A549 (cell line): ENCODE measurements around the gene FNTB. TPM values are rescaled to one million over a fixed set of nuclear protein-coding genes. Genes with fewer than 3 reads are reported as not detected.
"Not testable (repeated sequence)": the region's sequence is repeated elsewhere in the genome, so short reads cannot be mapped to it uniquely, and the experiment has no call there.

Source experiments
- ATAC-seq, 2 experiments: fragments of 200-7000 bp in 1 of 2; fragments of >200 bp in 1 of 2; cut with Nextera tagmentation in 1 of 2; cut with Tn5 transposase in 1 of 2; 3 replicates each; pipeline versions ENCODE4 v1.8.0 to v1.9.1; 2018 to 2020; ENCODE audit warnings: mild to moderate bottlenecking in 1 of 2, moderate library complexity in 1 of 2
- CTCF ChIA-PET: fragments of 300-600 bp; sonication (Branson Sonifier 250); formaldehyde crosslinking; extraction: SDS; loops from one replicate; lab custom pipeline; 2021; ENCODE audit warnings: antibody characterized with exemption, inconsistent platforms; lab: Yijun Ruan, JAX
- POLR2A ChIA-PET: fragments of 350-600 bp; formaldehyde crosslinking; extraction: SDS; loops from one replicate; lab custom pipeline; 2021; ENCODE audit warnings: antibody characterized with exemption, inconsistent platforms; lab: Yijun Ruan, JAX
- DNase-seq, 2 experiments: peaks; one replicate each; pipeline versions ENCODE4 v3.0.0 to v3.0.0-alpha.2; 2011 to 2016; ENCODE audit warnings: low read depth in 1 of 2, low spot score in 1 of 2
- FAIRE-seq: peaks from 2 replicates; lab custom pipeline; 2011; peaks lifted over from hg19 to GRCh38; lab: Jason Lieb, UNC
- H3K27ac ChIP-seq, 2 experiments: fragments of >200 bp; sonication (Bioruptor Twin); formaldehyde crosslinking; 3 replicates each; pipeline ENCODE4 v1.5.1; 2016 to 2017
- H3K4me1 ChIP-seq: fragments of >200 bp; sonication (Bioruptor Twin); formaldehyde crosslinking; 3 replicates; pipeline ENCODE4 v1.6.1; 2016
- H3K4me2 ChIP-seq: fragments of >200 bp; sonication (Bioruptor Twin); formaldehyde crosslinking; 3 replicates; pipeline ENCODE4 v1.6.1; 2016
- H3K4me3 ChIP-seq: fragments of >200 bp; sonication (Bioruptor Twin); formaldehyde crosslinking; 3 replicates; pipeline ENCODE4 v1.5.1; 2016
- H3K9me3 ChIP-seq: fragments of >200 bp; sonication (Bioruptor Twin); formaldehyde crosslinking; 3 replicates; pipeline ENCODE4 v1.6.1; 2016
- BHLHE40 ChIP-seq: IDR thresholded peaks from 2 replicates; pipeline ENCODE4 v1.6.1; 2012; ENCODE audit warnings: low read depth, low read length, inconsistent platforms
- CHD2 ChIP-seq: fragments of 150-350 bp; IDR thresholded peaks from 2 replicates; pipeline ENCODE4 v1.6.1; 2014; ENCODE audit warnings: low read length; ENCODE audit not compliant: partially characterized antibody
- ESRRA ChIP-seq: fragments of 150-350 bp; IDR thresholded peaks from 2 replicates; pipeline ENCODE4 v1.6.1; 2014; ENCODE audit warnings: mild to moderate bottlenecking, low read length, borderline replicate concordance
- GATA3 ChIP-seq: IDR thresholded peaks from 2 replicates; pipeline ENCODE4 v1.6.1; 2012; ENCODE audit warnings: borderline replicate concordance
- RAD21 ChIP-seq, 2 experiments: fragments of >200 bp in 1 of 2; sonication (Bioruptor Twin) in 1 of 2; formaldehyde crosslinking in 1 of 2; IDR thresholded peaks in 1 of 2; conservative IDR thresholded peaks in 1 of 2; 2 replicates in 1 of 2; 3 replicates in 1 of 2; pipeline ENCODE4 v1.6.1; 2012 to 2018; ENCODE audit warnings: inconsistent platforms in 1 of 2
- SREBF2 ChIP-seq: fragments of 450-650 bp; IDR thresholded peaks from 2 replicates; pipeline ENCODE4 v1.6.1; 2014; ENCODE audit warnings: mild to moderate bottlenecking, moderate library complexity
- TFCP2L1 ChIP-seq: fragments of 250-450 bp; sonication (Bioruptor Pico); IDR thresholded peaks from 2 replicates; pipeline ENCODE4 v1.5.0; 2021; ENCODE audit warnings: mild to moderate bottlenecking
- WGBS: methylation state at CpG from one replicate; pipeline ENCODE4 v1.1.6; 2017; ENCODE audit errors: missing lambda C conversion rate; 5-methylcytosine and 5-hydroxymethylcytosine counted together
- polyA plus RNA-seq, 4 experiments: library from polyadenylated mRNA; depleted of rRNA in 3 of 4; stranded (reverse); fragments of >200 nt; fragmentation: RNase III in 1 of 4; extraction: RNeasy Plus Mini Kit Qiagen cat#74134 plus additional on column Dnase treatment in 1 of 4; gene quantifications; 2 replicates in 3 of 4; 3 replicates in 1 of 4; pipeline ENCODE4 v1.2.3, GENCODE V29; 2011 to 2017
- TF ChIP-seq, protein P1 (sequence below): fragments of 250-450 bp; sonication (Bioruptor Pico); IDR thresholded peaks from 2 replicates; pipeline ENCODE4 v1.5.0; 2020; ENCODE audit warnings: low read depth, mild to moderate bottlenecking, moderate library complexity
- TF ChIP-seq, protein P2 (sequence below): IDR thresholded peaks from 2 replicates; pipeline ENCODE4 v1.6.1; 2012; ENCODE audit warnings: low read depth, borderline replicate concordance
- TF ChIP-seq, protein P3 (sequence below): IDR thresholded peaks from 2 replicates; pipeline ENCODE4 v1.6.1; 2012

FNTB gene
- polyA plus RNA-seq, 2 of the 4 experiments (the other 2 are of a cell fraction), result 28.5 to 41.9 TPM

DNA sequence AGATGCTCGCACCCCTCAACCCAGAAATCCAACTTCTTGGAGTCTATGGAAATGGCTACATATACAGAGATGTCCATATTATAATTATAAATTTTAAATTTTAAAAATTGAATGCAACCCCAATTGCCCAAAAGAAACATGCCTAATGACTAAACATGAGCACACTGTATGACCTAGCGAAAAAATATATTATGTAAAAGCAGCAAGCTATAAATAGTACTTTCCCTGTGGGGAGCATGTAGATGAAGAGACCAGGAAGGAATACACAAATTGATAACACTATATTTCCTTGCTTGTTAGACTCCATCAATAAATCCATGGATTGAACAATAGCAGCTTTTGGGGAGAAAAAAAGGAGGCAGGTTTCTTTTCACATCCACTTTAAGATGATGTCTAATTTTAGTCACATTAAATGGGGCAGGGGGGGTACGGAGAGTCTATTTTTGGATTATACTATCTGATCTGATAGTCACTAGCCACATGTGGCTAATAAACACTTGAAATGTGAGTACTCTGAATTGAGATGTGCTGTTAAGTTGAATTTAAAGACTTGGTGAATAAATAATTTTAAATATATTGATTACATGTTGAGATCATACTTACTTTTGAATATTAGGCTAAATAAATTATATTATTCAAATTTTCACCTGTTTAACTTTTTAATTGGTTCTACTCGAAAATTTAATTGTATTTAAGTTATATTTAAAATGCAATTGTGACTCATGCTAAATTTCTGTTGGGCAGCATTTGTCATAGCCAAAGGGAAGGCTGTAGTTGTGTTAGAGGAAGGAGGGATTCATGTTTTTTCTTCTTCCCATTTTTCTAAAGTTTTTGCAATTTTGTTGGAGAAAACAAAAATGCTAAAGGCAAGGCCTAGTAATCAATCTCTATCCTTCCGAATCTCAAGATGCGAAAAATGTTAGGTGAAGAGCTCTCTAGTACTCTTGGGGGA lies 98.1 kb downstream of the FNTB start:
- Histone ChIP-seq H3K4me1 (no peaks in the 10 kb centered on the region), H3K9me3 (peaks cover 20% of the 10 kb centered on the region), H3K4me2 (no peak overlapping the region)
- 90% methylated on average over 6 of the region's 6 CpGs for WGBS
- ChIA-PET POLR2A (interaction anchor here (1.4 kb wide), 1 partner anchor 18 kb away, joined by 3 read pairs; no protein-coding TSS in a partner anchor), CTCF (no interaction called here)
- ATAC-seq (no peak), DNase-seq (no peak)
- no peak for TF ChIP-seq SREBF2
- TF ChIP-seq, all 56 proteins: peak for 0
- H3K27ac ChIP-seq, result no peak overlapping the region
- H3K4me3 ChIP-seq, result no peak overlapping the region
- FAIRE-seq, result no peak

DNA sequence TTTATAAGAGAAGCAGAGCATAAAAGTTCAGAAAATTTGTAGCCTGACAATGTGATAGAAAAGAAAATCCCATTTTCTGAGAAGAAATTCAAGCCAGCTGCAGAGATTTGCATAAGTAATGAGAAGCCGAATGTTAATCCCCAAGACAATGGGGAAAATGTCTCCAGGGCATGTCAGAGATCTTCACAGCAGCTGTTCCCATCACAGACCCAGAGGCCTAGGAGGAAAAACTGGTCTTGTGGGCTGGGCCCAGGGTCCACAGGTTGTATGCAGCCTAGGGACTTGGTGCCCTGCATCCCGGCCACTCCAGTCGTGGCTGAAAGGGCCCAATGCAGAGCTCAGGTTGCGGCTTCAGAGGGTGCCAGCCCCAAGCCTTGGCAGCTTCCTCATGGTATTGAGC lies 100.0 kb downstream of the FNTB start:
- H3K9me3 ChIP-seq, result peaks cover 20% of the 10 kb centered on the region
- CTCF ChIA-PET, H3K4me3 ChIP-seq, DNase-seq, H3K4me2 ChIP-seq, POLR2A ChIA-PET, H3K4me1 ChIP-seq, FAIRE-seq, ATAC-seq, H3K27ac ChIP-seq: not testable (repeated sequence)
- 99% methylated on average over 3 of the region's 4 CpGs for WGBS

DNA sequence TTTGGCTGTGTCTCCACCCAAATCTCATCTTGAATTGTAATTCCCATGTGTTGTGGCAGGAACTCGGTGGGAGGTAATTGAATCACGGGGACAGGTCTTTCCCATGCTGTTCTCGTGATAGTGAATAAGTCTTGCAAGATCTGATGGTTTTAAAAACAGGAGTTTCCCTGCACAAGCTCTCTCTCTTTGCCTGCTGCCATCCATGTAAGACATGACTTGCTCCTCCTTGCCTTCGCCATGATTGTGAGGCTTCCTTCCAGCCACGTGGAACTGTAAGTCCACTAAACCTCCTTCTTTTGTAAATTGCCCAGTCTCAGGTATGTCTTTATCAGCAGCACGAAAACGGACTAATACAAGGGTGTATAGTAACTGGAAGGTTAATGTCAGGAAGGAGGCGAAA lies 101.1 kb downstream of the FNTB start:
- H3K4me1 ChIP-seq, FAIRE-seq, CTCF ChIA-PET, POLR2A ChIA-PET, H3K4me3 ChIP-seq, H3K27ac ChIP-seq, DNase-seq, ATAC-seq, H3K4me2 ChIP-seq: not testable (repeated sequence)
- H3K9me3 ChIP-seq, result peaks cover 20% of the 10 kb centered on the region
- 97% methylated on average over 8 of the region's 8 CpGs for WGBS

DNA sequence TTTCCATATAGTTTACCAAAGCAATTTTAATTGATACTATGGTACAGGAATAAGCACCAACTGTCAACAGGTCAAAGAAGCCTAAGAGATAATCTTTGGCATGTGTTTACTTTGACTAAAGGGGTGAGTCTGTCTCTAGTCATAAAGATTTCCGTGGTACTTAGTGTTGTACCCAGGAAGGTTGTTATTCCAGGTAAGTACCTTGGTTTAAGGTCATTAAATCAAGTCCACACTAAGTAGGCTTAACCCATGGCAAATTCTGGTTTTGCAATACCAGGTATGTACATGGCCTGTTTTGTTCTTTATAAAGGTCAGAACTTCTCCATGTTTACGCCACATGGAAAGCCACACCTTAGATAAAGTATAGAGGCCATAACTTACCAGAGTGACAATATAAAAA lies 105.7 kb downstream of the FNTB start:
- FAIRE-seq, result no peak
- no peak for ATAC-seq
- no peak for DNase-seq
- H3K9me3 ChIP-seq, result peaks cover 16% of the 10 kb centered on the region
- WGBS, result 71% methylated on average over 2 of the region's 2 CpGs
- no peak overlapping the region for H3K4me3 ChIP-seq
- no peaks in the 10 kb centered on the region for H3K4me1 ChIP-seq
- TF ChIP-seq, protein P1, sequence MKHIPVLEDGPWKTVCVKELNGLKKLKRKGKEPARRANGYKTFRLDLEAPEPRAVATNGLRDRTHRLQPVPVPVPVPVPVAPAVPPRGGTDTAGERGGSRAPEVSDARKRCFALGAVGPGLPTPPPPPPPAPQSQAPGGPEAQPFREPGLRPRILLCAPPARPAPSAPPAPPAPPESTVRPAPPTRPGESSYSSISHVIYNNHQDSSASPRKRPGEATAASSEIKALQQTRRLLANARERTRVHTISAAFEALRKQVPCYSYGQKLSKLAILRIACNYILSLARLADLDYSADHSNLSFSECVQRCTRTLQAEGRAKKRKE, result no peak
- TF ChIP-seq GATA3, result no peak
- no peak for TF ChIP-seq RAD21 (conservative IDR thresholded peaks at IDR 0.05 in 1 of 2, IDR thresholded peaks at IDR 0.05 in 1 of 2)
- TF ChIP-seq CHD2, result no peak
- TF ChIP-seq ESRRA, result no peak
- TF ChIP-seq, protein P2, sequence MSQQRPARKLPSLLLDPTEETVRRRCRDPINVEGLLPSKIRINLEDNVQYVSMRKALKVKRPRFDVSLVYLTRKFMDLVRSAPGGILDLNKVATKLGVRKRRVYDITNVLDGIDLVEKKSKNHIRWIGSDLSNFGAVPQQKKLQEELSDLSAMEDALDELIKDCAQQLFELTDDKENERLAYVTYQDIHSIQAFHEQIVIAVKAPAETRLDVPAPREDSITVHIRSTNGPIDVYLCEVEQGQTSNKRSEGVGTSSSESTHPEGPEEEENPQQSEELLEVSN, result no peak
- TF ChIP-seq BHLHE40, result no peak
- TF ChIP-seq, protein P3, sequence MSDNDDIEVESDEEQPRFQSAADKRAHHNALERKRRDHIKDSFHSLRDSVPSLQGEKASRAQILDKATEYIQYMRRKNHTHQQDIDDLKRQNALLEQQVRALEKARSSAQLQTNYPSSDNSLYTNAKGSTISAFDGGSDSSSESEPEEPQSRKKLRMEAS, result no peak
- no peak overlapping the region for H3K4me2 ChIP-seq
- ChIA-PET POLR2A (no interaction called here), CTCF (no interaction called here)
- H3K27ac ChIP-seq, result no peak overlapping the region

DNA sequence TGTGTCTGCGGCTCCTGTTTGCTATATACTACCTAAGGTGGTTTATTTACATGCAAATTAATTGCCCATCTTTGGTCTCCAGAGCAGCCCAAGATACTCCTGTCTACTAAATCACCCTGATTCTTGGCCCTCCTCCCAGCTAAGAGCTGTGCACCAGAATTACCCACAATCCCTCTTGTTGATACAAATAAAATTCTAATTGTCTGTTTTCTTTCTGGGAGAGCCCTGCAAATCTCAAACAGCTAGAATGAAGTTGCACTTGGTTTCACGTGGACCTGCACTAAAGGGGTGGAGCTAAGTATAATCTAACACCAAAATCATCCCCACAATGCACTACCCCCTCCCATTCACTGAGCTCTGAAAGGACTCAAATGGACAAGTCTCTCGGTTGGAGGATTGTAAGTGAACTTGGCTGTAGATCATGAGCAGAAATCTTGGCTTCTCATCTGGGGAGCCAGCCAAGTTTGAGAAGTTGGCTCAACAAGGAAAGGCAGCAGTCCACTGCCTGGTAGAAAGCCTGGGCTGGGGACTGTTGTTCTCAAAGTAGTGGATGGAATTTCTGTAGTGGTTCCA lies 109.0 kb downstream of the FNTB start:
- ChIA-PET CTCF (interaction anchor here (0.7 kb wide), 1 partner anchor 29 kb away, joined by 3 read pairs; no protein-coding TSS in a partner anchor), POLR2A (no interaction called here)
- DNase-seq (no peak), FAIRE-seq (no peak), ATAC-seq (no peak)
- Histone ChIP-seq H3K4me1 (peaks cover 3% of the 10 kb centered on the region; the same call in 1 of the 3 replicates), H3K27ac (no peak overlapping the region), H3K4me2 (no peak overlapping the region), H3K4me3 (no peak overlapping the region), H3K9me3 (no peaks in the 10 kb centered on the region)
- TF ChIP-seq TFCP2L1 (no peak), ESRRA (no peak), CHD2 (no peak)
- 81% methylated on average over 3 of the region's 3 CpGs for WGBS
